GM19099 (cell line): ENCODE data around the gene COL2A1.

Experiments
- POLR2A ChIP-seq: IDR thresholded peaks from 3 replicates; pipeline ENCODE4 v1.6.1; 2011; ENCODE audit warnings: low read depth; ENCODE audit not compliant: insufficient read length; ENCODE audit errors: extremely low read depth

Gene COL2A1

GRCh38 chr12:47943623-47944340 is 60.5 kb downstream of the COL2A1 start:
- TF ChIP-seq POLR2A: no peak

DNA sequence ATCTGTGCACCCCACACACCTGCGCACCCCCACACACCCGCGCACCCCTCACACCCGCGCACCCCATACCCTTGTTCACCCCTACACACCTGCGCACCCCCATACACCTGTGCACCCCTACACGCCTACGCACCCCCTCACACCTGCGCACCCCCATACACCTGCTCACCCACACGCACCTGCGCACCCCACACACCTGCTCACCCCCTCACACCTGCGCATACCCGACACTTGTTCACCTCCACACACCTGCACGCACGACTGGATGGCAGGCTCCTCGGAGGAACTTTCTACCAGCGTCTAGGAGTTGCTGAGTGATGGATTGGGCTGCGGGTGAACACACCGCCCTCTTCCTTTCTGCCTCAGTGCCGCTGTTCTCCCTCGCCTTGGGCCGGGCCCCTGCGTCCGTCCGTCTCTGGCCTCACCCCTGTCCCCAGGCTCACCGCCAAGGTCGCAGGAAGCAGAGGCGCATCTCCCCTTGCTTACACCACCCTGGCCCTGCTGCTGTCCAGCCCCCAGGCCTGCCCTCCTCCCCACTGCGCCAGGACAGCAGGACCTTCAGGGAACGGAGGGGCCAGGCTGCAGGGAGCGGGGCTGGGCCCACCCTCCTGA is 61.6 kb downstream of the COL2A1 start:
- TF ChIP-seq POLR2A: no peak

- no peak for TF ChIP-seq POLR2A
Measured at GRCh38 chr12:47941871-47942613, 62.2 kb downstream of the COL2A1 start.

DNA sequence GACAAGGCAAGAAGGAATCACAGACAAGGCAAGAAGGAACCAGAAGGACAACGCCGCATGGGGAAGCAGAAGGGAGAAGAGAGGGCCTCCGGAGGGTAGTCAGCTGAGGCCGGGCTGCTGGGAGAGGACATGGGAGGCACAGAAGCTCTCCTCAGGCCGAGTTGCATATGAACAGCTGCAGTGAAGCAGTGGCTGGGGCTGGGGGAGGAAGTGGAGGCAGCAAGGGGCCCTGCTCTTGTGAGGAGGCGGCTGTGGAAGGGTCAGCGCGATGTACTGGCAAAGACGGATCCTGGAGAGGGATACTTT is 62.8 kb downstream of the COL2A1 start:
- TF ChIP-seq POLR2A: no peak

DNA sequence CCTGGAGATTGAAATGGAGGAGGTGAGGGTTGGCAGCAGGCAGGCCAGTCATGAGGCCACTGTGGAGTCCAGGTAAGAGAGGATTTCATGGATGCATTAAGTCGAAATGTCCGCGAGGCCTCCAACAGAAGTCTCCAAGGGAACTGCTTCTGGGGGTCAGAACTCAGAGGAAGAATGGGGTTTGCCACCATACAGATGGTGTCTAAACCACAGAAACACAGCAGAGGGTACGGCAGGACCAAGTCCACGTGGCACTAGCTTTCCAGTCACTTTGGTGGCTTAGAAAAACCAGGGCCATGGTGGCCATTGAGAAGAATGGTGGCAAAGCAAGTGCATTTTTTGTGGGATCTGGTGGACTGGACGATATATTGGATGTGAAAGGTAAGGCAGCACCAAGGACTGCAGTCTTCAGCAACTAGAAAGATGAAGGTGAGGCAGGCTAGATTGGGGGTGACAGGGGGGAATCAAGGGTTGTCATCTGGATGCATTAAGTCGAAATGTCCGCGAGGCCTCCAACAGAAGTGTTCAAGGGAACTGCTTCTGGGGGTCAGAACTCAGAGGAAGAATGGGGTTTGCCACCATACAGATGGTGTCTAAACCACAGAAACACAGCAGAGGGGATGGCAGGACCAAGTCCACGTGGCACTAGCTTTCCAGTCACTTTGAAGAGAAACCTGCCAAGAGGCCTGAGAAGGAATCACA is 63.4 kb downstream of the COL2A1 start:
- TF ChIP-seq POLR2A: no peak

DNA sequence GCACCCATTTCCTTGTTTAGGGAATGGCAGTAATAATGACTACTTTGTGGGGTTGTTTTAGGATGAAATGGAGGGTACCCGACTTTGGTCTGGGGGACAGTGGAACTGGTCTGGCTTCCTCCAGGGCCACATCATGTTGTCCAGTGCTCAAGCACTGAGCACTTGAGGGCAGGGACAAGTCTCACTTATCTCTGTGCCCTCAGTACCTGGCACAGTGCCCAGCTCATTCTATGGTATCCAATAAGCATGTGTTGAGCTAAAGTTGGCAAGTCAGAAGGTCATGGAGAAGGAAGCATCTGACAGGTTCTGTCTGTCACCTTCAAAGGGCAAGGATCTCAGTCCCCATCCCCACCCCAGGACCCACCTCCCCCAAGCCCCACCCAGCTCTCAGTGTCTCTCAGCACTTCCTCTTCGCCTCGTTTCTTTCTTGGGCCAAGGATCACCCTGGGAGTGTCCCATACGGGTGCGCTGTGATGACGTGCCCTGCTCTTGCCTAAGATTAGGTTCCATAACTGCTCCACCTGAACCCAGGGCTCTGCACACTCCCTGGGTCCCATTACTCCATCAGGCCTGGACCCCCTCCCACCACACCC is 65.2 kb downstream of the COL2A1 start:
- TF ChIP-seq POLR2A: no peak

- TF ChIP-seq POLR2A: no peak
Measured at GRCh38 chr12:47938594-47938993, 65.7 kb downstream of the COL2A1 start.

DNA sequence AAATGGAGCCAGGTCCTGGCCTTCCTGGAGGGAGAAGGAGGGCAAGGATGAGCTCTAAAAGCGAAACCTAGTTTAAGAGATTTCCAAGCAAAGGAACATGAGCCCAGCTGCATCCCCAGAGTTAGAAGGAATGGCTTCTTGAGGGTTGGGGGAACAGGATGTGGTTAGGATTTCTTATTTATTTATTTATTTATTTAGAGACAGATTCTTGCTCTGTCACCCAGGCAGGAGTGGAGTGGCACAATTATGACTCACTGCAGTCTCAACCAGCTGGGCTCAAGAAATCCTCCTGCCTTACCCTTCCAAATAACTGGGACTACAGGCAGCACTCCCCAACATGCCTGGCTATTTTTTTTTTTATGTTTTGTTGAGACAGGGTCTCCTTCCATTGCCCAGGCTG is 66.2 kb downstream of the COL2A1 start:
- no peak for TF ChIP-seq POLR2A

DNA sequence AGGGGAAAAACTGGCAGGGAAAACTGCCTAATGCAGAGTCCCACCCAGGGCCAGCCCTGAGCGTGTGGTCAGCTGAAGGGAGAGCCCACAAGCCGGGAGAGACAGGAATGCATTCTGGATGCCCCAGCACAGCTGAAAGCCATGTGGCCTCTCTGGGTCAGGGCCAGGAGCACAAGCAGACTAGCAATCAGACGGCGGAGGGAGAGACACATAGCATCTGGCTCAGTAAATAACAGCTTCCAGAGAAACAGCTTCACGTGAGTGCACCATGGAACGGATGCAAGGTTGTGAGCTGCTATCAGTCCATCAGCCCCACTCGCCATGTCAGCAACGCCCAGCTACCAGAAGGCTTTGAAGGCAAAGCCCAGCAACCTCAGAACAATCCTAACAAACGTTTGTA is 69.1 kb downstream of the COL2A1 start:
- no peak for TF ChIP-seq POLR2A

DNA sequence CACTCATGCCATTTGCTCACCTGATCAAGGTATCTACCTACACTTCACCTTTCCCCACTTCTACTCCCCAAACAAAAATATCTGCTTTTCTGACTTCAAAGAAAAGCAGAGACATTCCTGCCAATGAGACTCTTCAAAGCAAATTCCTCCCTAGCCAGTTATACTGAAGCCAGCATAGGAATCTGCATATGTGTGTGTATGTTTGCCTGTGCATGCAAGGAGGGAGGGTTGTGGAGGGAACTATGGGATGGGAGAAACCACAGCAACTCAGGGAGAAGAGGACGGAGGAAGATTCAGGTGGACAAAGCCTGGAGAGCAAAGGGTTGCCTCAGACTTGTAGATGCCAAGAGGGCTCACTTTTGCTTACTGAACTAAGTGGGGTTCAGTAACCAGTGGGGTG is 73.1 kb downstream of the COL2A1 start:
- TF ChIP-seq POLR2A: no peak

DNA sequence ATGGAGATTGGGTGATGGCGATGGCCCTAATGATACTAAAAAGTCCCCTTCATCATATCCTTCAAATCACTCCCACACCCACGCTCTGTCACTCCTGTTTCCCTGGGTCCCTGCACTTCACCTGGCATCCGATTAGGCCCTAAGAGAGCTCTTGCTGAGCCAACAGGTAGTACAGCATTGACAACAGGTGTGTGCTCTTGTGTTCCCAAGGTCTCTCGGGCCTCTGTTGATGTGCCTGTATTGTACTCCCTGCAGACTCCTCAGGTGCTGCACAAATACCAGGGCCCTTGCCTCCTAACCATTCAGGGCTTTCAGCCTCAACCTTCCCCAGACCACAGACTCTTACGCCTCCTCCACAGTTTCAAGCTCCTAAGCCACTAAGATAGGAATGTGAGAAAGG is 73.6 kb downstream of the COL2A1 start:
- TF ChIP-seq POLR2A: no peak

DNA sequence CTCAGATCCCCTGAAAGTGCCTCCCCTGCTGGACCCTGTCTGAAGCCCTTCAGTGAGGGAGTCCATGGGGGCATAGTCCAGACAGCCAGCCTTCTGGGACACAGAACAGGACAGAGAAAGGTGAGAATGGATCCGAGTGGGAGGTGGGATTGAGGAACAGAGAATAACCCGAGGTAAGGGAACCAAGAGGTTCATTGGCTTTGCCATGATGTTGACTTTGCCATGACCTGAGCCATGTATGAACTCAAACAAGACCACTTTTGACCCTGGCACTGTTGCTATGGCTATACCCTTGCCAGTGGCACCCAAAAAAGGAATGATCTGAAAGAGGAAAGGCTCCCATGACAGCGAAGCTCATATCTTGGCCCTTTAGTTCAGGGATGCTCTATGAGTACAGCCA is 76.9 kb downstream of the COL2A1 start:
- TF ChIP-seq POLR2A: no peak
